Nephron (organoid): Measurements from ENCODE around the gene CDH12.
A peak's percentile ranks its signal among the peaks of the same experiment; 100 is the strongest.

Source experiments
- H3K27ac Mint-ChIP-seq, 3 experiments: 2 replicates each; pipeline ENCODE4 v1.8.0; 2020; ENCODE audit warnings: mixed read lengths in 3 of 3, mild to moderate bottlenecking in 2 of 3, moderate library complexity in 1 of 3
- H3K27me3 Mint-ChIP-seq: 2 replicates; pipeline ENCODE4 v1.8.0; 2021; ENCODE audit warnings: low read depth, mild to moderate bottlenecking, moderate library complexity, mixed read lengths
- H3K36me3 Mint-ChIP-seq: 2 replicates; pipeline ENCODE4 v1.8.0; 2020; ENCODE audit warnings: low read depth, mixed read lengths
- H3K4me1 Mint-ChIP-seq: 2 replicates; pipeline ENCODE4 v1.8.0; 2020; ENCODE audit warnings: mixed read lengths
- H3K4me3 Mint-ChIP-seq, 3 experiments: 2 replicates each; pipeline ENCODE4 v1.8.0; 2020; ENCODE audit warnings: mild to moderate bottlenecking in 3 of 3, mixed read lengths in 3 of 3, moderate library complexity in 2 of 3
- H3K9me3 Mint-ChIP-seq: 2 replicates; pipeline ENCODE4 v1.8.0; 2020; ENCODE audit warnings: mixed read lengths
- TF ChIP-seq, protein P1 (sequence below), 3 experiments: fragments of 200-600 bp; sonication (generic); IDR thresholded peaks; one replicate each; pipeline ENCODE4 v1.5.0; 2021; ENCODE audit warnings: antibody characterized with exemption in 3 of 3; ENCODE audit not compliant: unreplicated experiment in 3 of 3

The CDH12 gene

DNA sequence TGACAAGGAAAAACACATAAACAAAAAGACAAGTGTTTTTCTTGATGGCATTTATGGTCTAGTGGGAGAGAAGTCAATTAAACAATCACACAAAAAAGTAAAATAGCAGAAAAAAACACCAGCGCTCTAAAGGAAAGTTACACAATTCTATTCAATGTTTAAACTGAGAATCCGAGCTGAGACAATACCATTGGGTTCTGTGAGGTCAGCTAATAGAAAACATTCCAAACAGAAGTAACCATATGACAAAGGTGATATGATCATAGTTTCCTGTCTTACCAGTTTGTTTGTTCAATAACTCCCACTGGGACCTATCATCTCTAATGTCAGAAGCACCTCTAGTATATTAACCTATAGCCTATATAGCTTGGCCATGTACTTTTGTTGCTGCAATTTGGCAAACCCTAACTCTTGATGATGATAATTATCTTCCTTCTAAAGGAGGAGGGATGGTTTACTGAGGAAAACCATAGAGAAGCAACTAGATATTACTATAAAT is 1030.0 kb downstream of the CDH12 start:
- TF ChIP-seq, protein P1, sequence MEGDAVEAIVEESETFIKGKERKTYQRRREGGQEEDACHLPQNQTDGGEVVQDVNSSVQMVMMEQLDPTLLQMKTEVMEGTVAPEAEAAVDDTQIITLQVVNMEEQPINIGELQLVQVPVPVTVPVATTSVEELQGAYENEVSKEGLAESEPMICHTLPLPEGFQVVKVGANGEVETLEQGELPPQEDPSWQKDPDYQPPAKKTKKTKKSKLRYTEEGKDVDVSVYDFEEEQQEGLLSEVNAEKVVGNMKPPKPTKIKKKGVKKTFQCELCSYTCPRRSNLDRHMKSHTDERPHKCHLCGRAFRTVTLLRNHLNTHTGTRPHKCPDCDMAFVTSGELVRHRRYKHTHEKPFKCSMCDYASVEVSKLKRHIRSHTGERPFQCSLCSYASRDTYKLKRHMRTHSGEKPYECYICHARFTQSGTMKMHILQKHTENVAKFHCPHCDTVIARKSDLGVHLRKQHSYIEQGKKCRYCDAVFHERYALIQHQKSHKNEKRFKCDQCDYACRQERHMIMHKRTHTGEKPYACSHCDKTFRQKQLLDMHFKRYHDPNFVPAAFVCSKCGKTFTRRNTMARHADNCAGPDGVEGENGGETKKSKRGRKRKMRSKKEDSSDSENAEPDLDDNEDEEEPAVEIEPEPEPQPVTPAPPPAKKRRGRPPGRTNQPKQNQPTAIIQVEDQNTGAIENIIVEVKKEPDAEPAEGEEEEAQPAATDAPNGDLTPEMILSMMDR (IDR thresholded peaks at IDR 0.05; ENCODE audit: unreplicated experiment in 3 of 3) = no peak
- Mint-ChIP-seq H3K27ac (no peak overlapping the region), H3K36me3 (no peaks in the 10 kb centered on the region), H3K4me1 (no peaks in the 10 kb centered on the region), H3K4me3 (no peak overlapping the region), H3K27me3 (no peaks in the 10 kb centered on the region), H3K9me3 (no peaks in the 10 kb centered on the region)

DNA sequence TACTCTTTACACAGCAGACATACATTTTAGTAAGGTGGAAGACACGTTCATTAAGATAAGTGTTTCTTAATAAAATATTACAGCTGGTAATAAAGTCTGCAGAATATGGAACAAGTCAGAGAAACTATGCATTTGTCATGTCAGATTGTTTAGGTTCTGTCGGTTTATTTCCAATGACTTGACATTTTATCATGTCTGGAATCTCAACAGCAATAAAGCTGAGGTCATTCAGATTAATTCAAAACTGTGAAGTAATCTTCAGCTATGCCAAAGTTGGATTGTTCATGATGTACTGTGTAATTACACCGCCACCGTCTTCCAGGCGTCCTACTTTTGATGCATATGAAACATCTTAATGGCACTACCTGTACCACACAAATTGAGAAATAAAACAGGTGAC is 1032.6 kb downstream of the CDH12 start:
- no peaks in the 10 kb centered on the region for H3K27me3 Mint-ChIP-seq
- H3K4me1 Mint-ChIP-seq = no peaks in the 10 kb centered on the region
- no peaks in the 10 kb centered on the region for H3K9me3 Mint-ChIP-seq
- no peaks in the 10 kb centered on the region for H3K36me3 Mint-ChIP-seq
- TF ChIP-seq, protein P1 (IDR thresholded peaks at IDR 0.05; ENCODE audit: unreplicated experiment in 3 of 3) = no peak
- no peak overlapping the region for H3K27ac Mint-ChIP-seq
- no peak overlapping the region for H3K4me3 Mint-ChIP-seq

DNA sequence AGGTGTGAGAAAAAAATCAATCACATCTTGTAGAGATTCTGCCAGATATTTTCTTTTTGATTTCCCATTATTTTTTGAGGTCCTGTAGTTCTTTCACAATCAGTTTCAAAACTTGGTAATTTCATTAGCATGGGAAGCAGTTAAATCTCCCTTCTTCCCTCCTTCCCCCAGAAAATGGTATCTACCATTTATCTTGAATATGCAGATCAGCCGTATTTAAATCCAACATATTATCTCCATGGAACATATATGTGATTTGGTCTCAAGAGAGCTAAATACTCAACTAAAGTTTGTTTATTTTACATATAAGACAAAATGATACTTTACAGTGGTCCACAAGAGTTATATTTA is 1034.8 kb downstream of the CDH12 start:
- Mint-ChIP-seq H3K27ac (no peak overlapping the region), H3K4me3 (no peak overlapping the region), H3K4me1 (no peaks in the 10 kb centered on the region), H3K9me3 (no peaks in the 10 kb centered on the region), H3K36me3 (no peaks in the 10 kb centered on the region), H3K27me3 (no peaks in the 10 kb centered on the region)
- TF ChIP-seq, protein P1 (IDR thresholded peaks at IDR 0.05; ENCODE audit: unreplicated experiment in 3 of 3) = no peak

DNA sequence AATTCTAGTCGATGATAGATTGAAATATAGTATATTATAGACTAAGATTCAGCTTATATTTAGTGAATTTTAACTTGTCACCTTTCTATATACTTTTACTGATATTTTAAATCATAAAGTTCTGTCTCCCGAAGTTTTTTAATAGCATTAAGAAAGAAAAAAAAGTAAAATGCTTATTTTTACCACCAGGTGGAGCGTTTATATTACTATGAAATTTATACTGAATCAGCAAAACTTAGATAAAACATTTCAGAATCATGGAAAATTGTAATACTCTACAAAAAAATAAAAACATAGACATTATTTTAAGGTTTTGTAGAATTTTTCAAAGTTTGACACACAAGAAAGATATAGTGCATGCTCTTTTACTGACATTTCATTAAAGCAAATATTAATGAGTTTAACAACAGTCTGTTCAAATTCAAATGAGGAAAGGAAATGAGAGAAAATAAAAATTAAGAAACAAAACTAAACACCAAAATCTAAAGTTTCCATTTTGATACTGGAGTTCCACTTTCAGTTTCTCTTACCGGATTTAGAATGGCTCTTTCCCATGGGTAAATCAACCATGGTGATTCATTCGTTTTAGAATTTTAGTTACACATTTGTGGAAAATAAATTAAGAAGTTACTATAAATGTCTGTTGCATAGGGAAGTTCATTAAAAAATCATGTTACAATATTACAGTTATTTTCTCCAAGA is 1035.3 kb downstream of the CDH12 start:
- no peaks in the 10 kb centered on the region for H3K9me3 Mint-ChIP-seq
- no peaks in the 10 kb centered on the region for H3K27me3 Mint-ChIP-seq
- H3K36me3 Mint-ChIP-seq = no peaks in the 10 kb centered on the region
- H3K4me1 Mint-ChIP-seq = no peaks in the 10 kb centered on the region
- TF ChIP-seq, protein P1 (IDR thresholded peaks at IDR 0.05; ENCODE audit: unreplicated experiment in 3 of 3) = peak; percentile 38 to 54 (median 38)
- H3K4me3 Mint-ChIP-seq = peak overlapping the region in 1 of 3 experiments; percentile 21
- H3K27ac Mint-ChIP-seq = no peak overlapping the region

DNA sequence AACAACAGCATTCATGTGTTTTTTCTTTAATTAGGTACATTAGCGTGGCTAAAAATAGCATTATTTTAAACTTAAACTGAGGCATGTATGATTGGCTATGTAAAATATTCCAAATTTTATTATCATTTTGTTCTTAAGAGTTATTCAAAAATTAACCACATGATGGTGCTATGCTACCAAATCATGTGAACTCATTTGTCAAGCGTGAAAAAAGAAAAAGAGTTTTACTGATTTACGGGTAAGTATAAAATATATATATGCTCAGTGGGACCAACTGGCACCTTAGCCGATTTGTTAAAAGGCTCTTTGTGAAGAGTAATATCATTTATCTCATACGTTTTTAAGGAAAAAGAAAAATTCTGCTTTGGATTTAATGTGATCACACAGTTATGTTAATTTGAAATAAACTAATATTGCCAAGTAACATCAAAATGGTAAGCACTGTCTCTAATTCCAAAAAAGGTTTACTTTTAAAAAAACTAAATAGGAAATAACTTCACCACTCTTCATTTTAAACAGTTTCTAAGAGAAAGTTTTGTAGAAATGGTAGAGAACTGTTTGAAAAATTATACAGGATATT is 1042.3 kb downstream of the CDH12 start:
- Mint-ChIP-seq H3K27me3 (no peaks in the 10 kb centered on the region), H3K4me1 (no peaks in the 10 kb centered on the region), H3K27ac (no peak overlapping the region), H3K36me3 (no peaks in the 10 kb centered on the region), H3K9me3 (no peaks in the 10 kb centered on the region), H3K4me3 (no peak overlapping the region)
- TF ChIP-seq, protein P1 (IDR thresholded peaks at IDR 0.05; ENCODE audit: unreplicated experiment in 3 of 3) = peak; percentile 46 to 72 (median 62)

DNA sequence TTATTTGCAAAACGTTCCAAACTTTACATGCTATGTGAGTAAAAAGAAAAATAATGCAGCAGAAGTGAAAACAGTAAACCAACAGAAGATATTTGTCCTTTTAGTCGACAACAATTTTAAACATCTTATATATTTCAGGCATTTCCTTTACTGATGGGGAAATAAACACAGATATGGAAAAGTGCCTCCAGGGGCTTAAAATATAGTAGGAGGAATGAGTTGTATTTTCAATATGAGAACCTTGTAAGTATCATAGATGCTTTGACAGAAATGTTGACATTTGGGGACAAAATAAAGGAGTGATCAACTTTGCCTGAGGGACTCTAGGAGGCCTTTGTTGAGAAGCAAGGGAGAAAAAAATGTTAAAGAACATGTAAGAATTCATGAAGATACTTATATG is 1043.5 kb downstream of the CDH12 start:
- no peaks in the 10 kb centered on the region for H3K4me1 Mint-ChIP-seq
- H3K36me3 Mint-ChIP-seq = no peaks in the 10 kb centered on the region
- H3K4me3 Mint-ChIP-seq = no peak overlapping the region
- no peak overlapping the region for H3K27ac Mint-ChIP-seq
- TF ChIP-seq, protein P1 (IDR thresholded peaks at IDR 0.05; ENCODE audit: unreplicated experiment in 3 of 3) = no peak
- H3K9me3 Mint-ChIP-seq = no peaks in the 10 kb centered on the region
- no peaks in the 10 kb centered on the region for H3K27me3 Mint-ChIP-seq
